ENCODE data around the gene ERVH48-1. TPM values are rescaled to one million over a fixed set of nuclear protein-coding genes. Genes with fewer than 3 reads are reported as not detected.

ERVH48-1 gene
- total RNA-seq, 2 experiments from 2014 or later: 0.09 TPM; not detected in 1

- Histone ChIP-seq H3K27ac (ENCODE audit: low read depth, low read length, poor library complexity, severe bottlenecking) (no peak overlapping the region), H3K4me3 (ENCODE audit: low read depth, low read length, poor library complexity, severe bottlenecking) (no peak overlapping the region), H3K9me2 (ENCODE audit: insufficient read depth, low read length) (no peaks in the 10 kb centered on the region), H3K4me2 (ENCODE audit: low read length) (no peak overlapping the region), H3K9me3 (ENCODE audit: low read length) (no peaks in the 10 kb centered on the region), H3K36me3 (ENCODE audit: insufficient read depth, low read length) (no peaks in the 10 kb centered on the region), H3K4me1 (ENCODE audit: insufficient read depth, low read length, poor library complexity, severe bottlenecking) (no peaks in the 10 kb centered on the region), H2AFZ (ENCODE audit: low read length) (no peak overlapping the region), H4K20me1 (ENCODE audit: insufficient read depth, low read length) (no peaks in the 10 kb centered on the region), H3K79me2 (ENCODE audit: insufficient read depth, low read depth, low read length) (no peaks in the 10 kb centered on the region)
- ChIA-PET CTCF (ENCODE audit: unreplicated experiment) (no interaction called here), POLR2A (no interaction called here)
- intact Hi-C loops (cut with micrococcal nuclease; ENCODE audit: unreplicated experiment): no loop called here
- no peak for TF ChIP-seq EZH2phosphoT487 (IDR thresholded peaks at IDR 0.05; ENCODE audit: borderline replicate concordance, low read depth, low read length)
- TF ChIP-seq CTCF (conservative IDR thresholded peaks at IDR 0.05; ENCODE audit: low read length): no peak
- BruUV-seq (replicated peaks): no TSS peak
- no peak for DNase-seq (ENCODE audit: low spot score)
Observed at GRCh38 chr21:42965211-42965560, 39.8 kb upstream of the ERVH48-1 start.

GRCh38 chr21:42964546-42965210 is 39.2 kb upstream of the ERVH48-1 start:
- Histone ChIP-seq H3K27ac (ENCODE audit: low read depth, low read length, poor library complexity, severe bottlenecking) (no peak overlapping the region), H4K20me1 (ENCODE audit: insufficient read depth, low read length) (no peaks in the 10 kb centered on the region), H3K4me1 (ENCODE audit: insufficient read depth, low read length, poor library complexity, severe bottlenecking) (no peaks in the 10 kb centered on the region), H3K4me3 (ENCODE audit: low read depth, low read length, poor library complexity, severe bottlenecking) (no peak overlapping the region), H3K9me2 (ENCODE audit: insufficient read depth, low read length) (no peaks in the 10 kb centered on the region), H3K36me3 (ENCODE audit: insufficient read depth, low read length) (no peaks in the 10 kb centered on the region), H3K4me2 (ENCODE audit: low read length) (no peak overlapping the region), H2AFZ (ENCODE audit: low read length) (no peak overlapping the region), H3K79me2 (ENCODE audit: insufficient read depth, low read depth, low read length) (no peaks in the 10 kb centered on the region), H3K9me3 (ENCODE audit: low read length) (no peaks in the 10 kb centered on the region)
- intact Hi-C loops (cut with micrococcal nuclease; ENCODE audit: unreplicated experiment): no loop called here
- CTCF ChIA-PET (ENCODE audit: unreplicated experiment): no interaction called here
- TF ChIP-seq CTCF (conservative IDR thresholded peaks at IDR 0.05; ENCODE audit: low read length) (no peak), EZH2phosphoT487 (IDR thresholded peaks at IDR 0.05; ENCODE audit: borderline replicate concordance, low read depth, low read length) (no peak)
- no peak for DNase-seq (ENCODE audit: low spot score)
- POLR2A ChIA-PET: interaction anchor here (0.7 kb wide), 1 partner anchor 14 kb away, joined by 3 read pairs; no protein-coding TSS in a partner anchor
- no TSS peak for BruUV-seq (replicated peaks)

DNA sequence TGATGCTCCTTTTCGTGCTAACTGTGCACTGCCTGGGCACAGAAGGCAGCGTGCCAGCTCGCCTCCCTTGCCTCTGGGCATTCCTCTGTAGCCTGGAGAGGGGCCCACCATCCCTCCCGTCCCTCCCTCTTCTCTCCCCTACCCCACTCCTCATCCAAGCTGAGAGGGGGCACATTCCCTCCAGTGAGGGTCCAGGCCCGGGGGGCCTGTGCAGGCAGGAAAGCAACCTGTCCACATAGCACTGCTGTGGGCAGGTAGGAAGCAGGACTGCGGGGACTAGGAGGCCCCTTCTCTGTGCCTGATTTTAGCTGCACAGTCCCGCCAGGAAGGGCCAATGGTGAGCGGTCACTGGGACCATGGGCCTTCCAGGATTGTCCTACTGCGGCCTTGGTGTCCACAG is 38.7 kb upstream of the ERVH48-1 start:
- H4K20me1 ChIP-seq (ENCODE audit: insufficient read depth, low read length): no peaks in the 10 kb centered on the region
- DNase-seq (ENCODE audit: low spot score): no peak
- no peak overlapping the region for H3K4me2 ChIP-seq (ENCODE audit: low read length)
- H3K9me2 ChIP-seq (ENCODE audit: insufficient read depth, low read length): no peaks in the 10 kb centered on the region
- TF ChIP-seq CTCF (conservative IDR thresholded peaks at IDR 0.05; ENCODE audit: low read length) (no peak), EZH2phosphoT487 (IDR thresholded peaks at IDR 0.05; ENCODE audit: borderline replicate concordance, low read depth, low read length) (no peak)
- intact Hi-C loops (cut with micrococcal nuclease; ENCODE audit: unreplicated experiment): no loop called here
- H3K9me3 ChIP-seq (ENCODE audit: low read length): no peaks in the 10 kb centered on the region
- no peak overlapping the region for H3K4me3 ChIP-seq (ENCODE audit: low read depth, low read length, poor library complexity, severe bottlenecking)
- H3K36me3 ChIP-seq (ENCODE audit: insufficient read depth, low read length): no peaks in the 10 kb centered on the region
- no peak overlapping the region for H3K27ac ChIP-seq (ENCODE audit: low read depth, low read length, poor library complexity, severe bottlenecking)
- no peaks in the 10 kb centered on the region for H3K4me1 ChIP-seq (ENCODE audit: insufficient read depth, low read length, poor library complexity, severe bottlenecking)
- no peaks in the 10 kb centered on the region for H3K79me2 ChIP-seq (ENCODE audit: insufficient read depth, low read depth, low read length)
- POLR2A ChIA-PET: interaction anchor here (0.7 kb wide), 1 partner anchor 15 kb away, joined by 3 read pairs; no protein-coding TSS in a partner anchor
- H2AFZ ChIP-seq (ENCODE audit: low read length): no peak overlapping the region
- BruUV-seq (replicated peaks): no TSS peak
- CTCF ChIA-PET (ENCODE audit: unreplicated experiment): no interaction called here
